Measurements from ENCODE around the gene FSCB. TPM values are rescaled to one million over a fixed set of nuclear protein-coding genes. Genes with fewer than 3 reads are reported as not detected.
"Not testable (repeated sequence)": the region's sequence is repeated elsewhere in the genome, so short reads cannot be mapped to it uniquely, and the experiment has no call there.

FSCB gene
- total RNA-seq, 1 donor from 2014 or later = not detected

DNA sequence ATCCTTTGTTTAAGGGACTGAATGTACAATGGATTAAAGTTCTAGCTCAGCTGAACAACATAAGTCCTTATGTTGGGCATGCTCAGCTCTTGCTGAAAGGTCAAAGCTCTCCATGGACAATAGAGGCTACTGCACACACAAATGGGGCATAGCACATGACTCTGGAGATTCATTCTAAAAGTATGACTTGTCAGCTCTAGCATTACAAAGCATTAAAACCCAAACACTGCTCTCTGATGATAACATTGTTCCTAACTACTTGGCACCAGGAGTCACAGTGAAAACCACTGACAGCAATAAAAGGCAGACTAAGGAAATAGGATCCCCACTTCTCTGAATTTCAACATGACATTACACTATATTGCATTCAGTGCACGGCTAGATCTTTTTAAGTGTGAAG is 21.9 kb upstream of the FSCB start:
- no peaks in the 10 kb centered on the region for H3K79me2 ChIP-seq (ENCODE audit: insufficient read depth, low read length)
- no peaks in the 10 kb centered on the region for H4K20me1 ChIP-seq (ENCODE audit: insufficient read depth, low read length)
- H3K4me2 ChIP-seq (ENCODE audit: low read length) = no peak overlapping the region
- no peaks in the 10 kb centered on the region for H3K4me1 ChIP-seq (ENCODE audit: insufficient read depth, low read length)
- TF ChIP-seq EZH2 (IDR thresholded peaks at IDR 0.05; ENCODE audit: insufficient read depth, low read length) (no peak), CTCF (IDR thresholded peaks at IDR 0.05; ENCODE audit: insufficient read depth, low read depth, low read length) (no peak)
- no peaks in the 10 kb centered on the region for H3K36me3 Mint-ChIP-seq (ENCODE audit: low read depth, unreplicated experiment)
- no peaks in the 10 kb centered on the region for H3K27me3 ChIP-seq (ENCODE audit: insufficient read depth, low read length)
- H3K36me3 ChIP-seq (ENCODE audit: insufficient read depth, low read length) = no peaks in the 10 kb centered on the region
- H3K27ac ChIP-seq (ENCODE audit: low read depth, low read length) = no peak overlapping the region
- H3K27ac Mint-ChIP-seq (ENCODE audit: unreplicated experiment) = peak overlapping the region; percentile 35
- no peak overlapping the region for H3K4me3 Mint-ChIP-seq (ENCODE audit: unreplicated experiment)
- no peak overlapping the region for H2AFZ ChIP-seq (ENCODE audit: low read depth, low read length)
- H3K9ac ChIP-seq (ENCODE audit: low read length) = no peak overlapping the region
- H3K4me3 ChIP-seq (ENCODE audit: insufficient read depth, low read depth, low read length) = no peak overlapping the region
- peak; percentile 49 for DNase-seq (ENCODE audit: low read depth)
- H3K27me3 Mint-ChIP-seq (ENCODE audit: low read depth, unreplicated experiment) = no peaks in the 10 kb centered on the region
- no peaks in the 10 kb centered on the region for H3K9me3 ChIP-seq (ENCODE audit: insufficient read depth, low read depth, low read length)
- no peak for FAIRE-seq
- H3K9me3 Mint-ChIP-seq (ENCODE audit: unreplicated experiment) = peaks cover 2% of the 10 kb centered on the region
- H3K4me1 Mint-ChIP-seq (ENCODE audit: low read depth, unreplicated experiment) = peaks cover 10% of the 10 kb centered on the region

DNA sequence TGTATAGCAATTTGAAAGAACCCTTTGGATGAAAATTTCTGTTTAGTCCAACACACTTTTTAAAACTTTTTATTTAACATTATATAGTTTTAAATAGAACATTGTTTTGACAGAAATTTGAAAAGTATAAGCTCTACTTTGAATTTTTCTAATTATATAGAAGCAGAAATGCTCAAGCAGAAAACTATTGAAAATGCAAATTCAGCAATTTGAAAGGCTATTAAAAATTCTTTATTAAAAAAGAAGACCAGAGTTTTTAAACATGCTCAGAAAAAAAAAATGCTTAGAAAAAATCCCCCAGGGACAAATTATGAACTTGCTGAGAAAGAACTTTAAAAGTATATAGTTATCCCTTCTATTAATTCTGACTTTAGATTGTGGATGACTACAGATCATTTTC is 21.1 kb upstream of the FSCB start:
- Mint-ChIP-seq H3K27me3 (ENCODE audit: low read depth, unreplicated experiment) (no peaks in the 10 kb centered on the region), H3K36me3 (ENCODE audit: low read depth, unreplicated experiment) (no peaks in the 10 kb centered on the region), H3K27ac (ENCODE audit: unreplicated experiment) (no peak overlapping the region), H3K4me1 (ENCODE audit: low read depth, unreplicated experiment) (peaks cover 10% of the 10 kb centered on the region), H3K9me3 (ENCODE audit: unreplicated experiment) (no peaks in the 10 kb centered on the region), H3K4me3 (ENCODE audit: unreplicated experiment) (no peak overlapping the region)
- TF ChIP-seq EZH2 (IDR thresholded peaks at IDR 0.05; ENCODE audit: insufficient read depth, low read length) (no peak), CTCF (IDR thresholded peaks at IDR 0.05; ENCODE audit: insufficient read depth, low read depth, low read length) (no peak)
- Histone ChIP-seq H3K9me3 (ENCODE audit: insufficient read depth, low read depth, low read length) (no peaks in the 10 kb centered on the region), H3K27ac (ENCODE audit: low read depth, low read length) (no peak overlapping the region), H3K9ac (ENCODE audit: low read length) (no peak overlapping the region), H3K4me1 (ENCODE audit: insufficient read depth, low read length) (no peaks in the 10 kb centered on the region), H3K4me3 (ENCODE audit: insufficient read depth, low read depth, low read length) (no peak overlapping the region), H2AFZ (ENCODE audit: low read depth, low read length) (no peak overlapping the region), H3K79me2 (ENCODE audit: insufficient read depth, low read length) (no peaks in the 10 kb centered on the region), H3K36me3 (ENCODE audit: insufficient read depth, low read length) (no peaks in the 10 kb centered on the region), H3K27me3 (ENCODE audit: insufficient read depth, low read length) (no peaks in the 10 kb centered on the region), H4K20me1 (ENCODE audit: insufficient read depth, low read length) (no peaks in the 10 kb centered on the region), H3K4me2 (ENCODE audit: low read length) (no peak overlapping the region)
- DNase-seq (ENCODE audit: low read depth) (no peak), FAIRE-seq (no peak)

DNA sequence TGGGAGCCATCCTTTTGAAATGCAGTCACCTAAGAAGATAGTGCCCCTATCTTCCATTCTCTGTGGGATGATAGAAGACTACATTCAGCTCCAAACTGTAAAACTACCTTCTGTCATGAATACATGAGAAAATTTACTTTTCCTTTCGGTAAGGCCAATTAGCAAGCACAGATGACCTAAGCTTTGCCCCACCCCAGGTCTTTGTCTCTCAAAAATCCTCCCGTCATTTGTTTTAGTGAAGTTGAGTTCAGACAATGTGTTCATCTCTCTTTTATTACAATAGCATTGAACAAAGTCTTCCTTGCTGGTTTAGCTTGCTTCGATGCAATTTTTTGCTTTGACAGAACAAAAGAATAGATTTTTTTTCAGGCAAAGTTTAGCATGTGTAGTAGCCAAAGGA is 18.2 kb upstream of the FSCB start:
- Histone ChIP-seq H3K4me1 (ENCODE audit: insufficient read depth, low read length) (no peaks in the 10 kb centered on the region), H3K4me3 (ENCODE audit: insufficient read depth, low read depth, low read length) (no peak overlapping the region), H2AFZ (ENCODE audit: low read depth, low read length) (no peak overlapping the region), H4K20me1 (ENCODE audit: insufficient read depth, low read length) (no peaks in the 10 kb centered on the region), H3K4me2 (ENCODE audit: low read length) (no peak overlapping the region), H3K36me3 (ENCODE audit: insufficient read depth, low read length) (no peaks in the 10 kb centered on the region), H3K9me3 (ENCODE audit: insufficient read depth, low read depth, low read length) (no peaks in the 10 kb centered on the region), H3K79me2 (ENCODE audit: insufficient read depth, low read length) (no peaks in the 10 kb centered on the region), H3K9ac (ENCODE audit: low read length) (no peak overlapping the region), H3K27me3 (ENCODE audit: insufficient read depth, low read length) (no peaks in the 10 kb centered on the region), H3K27ac (ENCODE audit: low read depth, low read length) (no peak overlapping the region)
- Mint-ChIP-seq H3K27ac (ENCODE audit: unreplicated experiment) (no peak overlapping the region), H3K27me3 (ENCODE audit: low read depth, unreplicated experiment) (no peaks in the 10 kb centered on the region), H3K36me3 (ENCODE audit: low read depth, unreplicated experiment) (no peaks in the 10 kb centered on the region), H3K4me3 (ENCODE audit: unreplicated experiment) (no peak overlapping the region), H3K4me1 (ENCODE audit: low read depth, unreplicated experiment) (peaks cover 10% of the 10 kb centered on the region), H3K9me3 (ENCODE audit: unreplicated experiment) (no peaks in the 10 kb centered on the region)
- DNase-seq (ENCODE audit: low read depth) (no peak), FAIRE-seq (no peak)
- TF ChIP-seq CTCF (IDR thresholded peaks at IDR 0.05; ENCODE audit: insufficient read depth, low read depth, low read length) (no peak), EZH2 (IDR thresholded peaks at IDR 0.05; ENCODE audit: insufficient read depth, low read length) (no peak)

DNA sequence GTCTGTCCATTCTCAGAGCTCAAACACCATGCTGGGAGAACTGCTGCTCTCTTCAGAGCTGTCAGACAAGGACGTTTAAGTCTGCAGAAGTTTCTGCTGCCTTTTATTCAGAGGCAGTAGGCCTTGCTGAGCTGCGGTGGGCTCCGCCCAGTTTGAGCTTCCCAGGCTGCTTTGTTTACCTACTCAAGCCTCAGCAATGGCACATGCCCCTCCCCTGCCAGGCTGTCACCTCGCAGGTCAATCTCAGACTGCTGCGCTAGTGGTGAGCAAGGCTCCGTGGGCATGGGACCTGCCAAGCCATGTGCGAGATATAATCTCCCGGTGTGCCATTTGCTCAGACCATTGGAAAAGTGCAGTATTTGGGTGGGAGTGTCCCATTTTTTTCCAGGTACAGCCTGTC is 8.6 kb upstream of the FSCB start:
- not testable (repeated sequence) for FAIRE-seq; H3K4me2 ChIP-seq (ENCODE audit: low read length); H4K20me1 ChIP-seq (ENCODE audit: insufficient read depth, low read length); H3K36me3 ChIP-seq (ENCODE audit: insufficient read depth, low read length); H3K4me3 Mint-ChIP-seq (ENCODE audit: unreplicated experiment); H3K27me3 ChIP-seq (ENCODE audit: insufficient read depth, low read length); H3K27me3 Mint-ChIP-seq (ENCODE audit: low read depth, unreplicated experiment); H3K4me1 ChIP-seq (ENCODE audit: insufficient read depth, low read length); H3K9me3 Mint-ChIP-seq (ENCODE audit: unreplicated experiment); H2AFZ ChIP-seq (ENCODE audit: low read depth, low read length); H3K79me2 ChIP-seq (ENCODE audit: insufficient read depth, low read length); H3K4me1 Mint-ChIP-seq (ENCODE audit: low read depth, unreplicated experiment); H3K36me3 Mint-ChIP-seq (ENCODE audit: low read depth, unreplicated experiment); H3K27ac Mint-ChIP-seq (ENCODE audit: unreplicated experiment); DNase-seq (ENCODE audit: low read depth); H3K9ac ChIP-seq (ENCODE audit: low read length); H3K27ac ChIP-seq (ENCODE audit: low read depth, low read length); H3K9me3 ChIP-seq (ENCODE audit: insufficient read depth, low read depth, low read length); H3K4me3 ChIP-seq (ENCODE audit: insufficient read depth, low read depth, low read length)
